GM19099 (cell line): ENCODE results near the gene PDZRN3.

Experiments used
- POLR2A ChIP-seq: IDR thresholded peaks from 3 replicates; pipeline ENCODE4 v1.6.1; 2011; ENCODE audit warnings: low read depth; ENCODE audit not compliant: insufficient read length; ENCODE audit errors: extremely low read depth

The PDZRN3 gene

DNA sequence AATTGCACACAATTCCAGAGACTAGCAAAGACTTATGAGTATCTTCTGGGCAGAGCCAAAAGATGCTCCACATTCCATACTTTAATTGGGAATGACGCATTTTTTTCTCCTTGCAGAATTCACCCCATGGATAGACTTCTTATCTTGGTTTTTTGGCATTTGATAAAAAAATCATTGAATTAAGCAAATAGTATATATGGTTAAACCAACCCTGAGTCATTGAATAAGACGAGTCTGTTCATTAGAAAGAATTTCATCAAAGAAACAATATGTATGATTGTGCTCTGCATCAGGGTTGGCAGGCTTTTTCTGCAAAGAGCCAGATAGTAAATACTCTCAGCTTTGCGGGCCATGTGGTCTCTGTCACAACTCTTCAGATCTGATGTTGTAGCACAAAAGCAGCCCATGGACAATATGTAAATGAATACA lies 9.2 kb upstream of the PDZRN3 start:
- no peak for TF ChIP-seq POLR2A

GRCh38 chr3:73633453-73633852 lies 8.7 kb upstream of the PDZRN3 start:
- TF ChIP-seq POLR2A, result no peak

GRCh38 chr3:73626106-73626505 lies 1.4 kb upstream of the PDZRN3 start:
- TF ChIP-seq POLR2A, result no peak

- no peak for TF ChIP-seq POLR2A
Measured at GRCh38 chr3:73624017-73624820, 522 bp downstream of the PDZRN3 start.

GRCh38 chr3:73623346-73623745 lies 1.4 kb downstream of the PDZRN3 start:
- no peak for TF ChIP-seq POLR2A

GRCh38 chr3:73622091-73622805 lies 2.5 kb downstream of the PDZRN3 start:
- TF ChIP-seq POLR2A, result no peak

GRCh38 chr3:73621388-73621787 lies 3.4 kb downstream of the PDZRN3 start:
- no peak for TF ChIP-seq POLR2A

DNA sequence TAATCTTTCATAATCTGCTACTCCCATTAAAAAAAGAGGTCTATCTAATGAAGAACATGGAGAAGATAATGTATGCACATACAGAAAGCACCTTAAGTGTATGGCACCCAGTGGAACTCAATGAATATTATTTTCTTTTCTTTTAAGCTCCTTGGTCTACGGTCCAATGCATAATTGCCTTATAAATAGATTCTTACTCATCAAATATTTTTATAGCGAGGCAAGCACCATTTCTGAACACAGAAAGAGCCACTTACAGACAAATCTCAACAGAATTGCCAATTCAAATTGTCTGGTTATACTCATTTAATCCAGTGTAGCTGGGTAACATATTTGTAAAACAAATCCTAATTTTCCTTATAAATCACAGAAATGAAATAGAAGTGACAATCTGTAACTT lies 6.3 kb downstream of the PDZRN3 start:
- no peak for TF ChIP-seq POLR2A

DNA sequence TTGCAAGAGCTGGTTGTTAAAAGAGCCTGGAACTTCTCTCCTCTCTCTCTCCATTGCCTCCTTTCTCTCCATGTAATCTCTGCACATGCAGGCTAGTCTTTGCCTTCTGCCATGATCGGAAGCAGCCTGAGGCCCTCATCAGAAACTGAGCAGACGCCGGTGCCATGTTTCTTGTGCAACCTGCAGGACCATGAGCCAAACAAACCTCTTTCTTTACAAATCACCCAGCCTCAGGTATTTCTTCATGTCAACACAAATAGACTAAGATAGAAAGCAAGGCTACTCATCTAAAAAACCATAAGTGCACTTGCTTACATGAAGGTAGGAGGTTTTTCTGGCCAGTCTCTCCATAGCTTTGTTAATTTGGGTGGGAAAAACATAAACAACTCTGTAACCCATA lies 8.7 kb downstream of the PDZRN3 start:
- no peak for TF ChIP-seq POLR2A

DNA sequence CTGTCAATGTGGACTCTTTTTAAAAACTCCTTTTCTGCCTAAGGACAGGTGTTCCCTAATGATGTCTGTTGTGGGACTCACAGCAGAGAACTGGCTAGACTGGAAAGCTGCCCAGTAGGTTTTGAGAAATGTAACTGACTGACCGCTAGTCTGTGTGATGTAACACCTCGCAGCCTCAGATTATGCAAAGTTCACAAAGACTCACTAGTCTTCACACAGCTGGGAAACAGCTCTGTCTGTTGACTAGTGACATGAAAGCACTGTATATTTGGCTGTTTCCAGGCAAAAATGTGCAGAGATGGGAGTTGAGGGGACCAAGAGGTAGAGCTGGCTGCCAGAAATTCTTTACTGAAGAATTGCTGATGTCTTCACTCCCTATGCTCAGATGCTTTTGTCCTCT lies 10.3 kb downstream of the PDZRN3 start:
- TF ChIP-seq POLR2A, result no peak

- no peak for TF ChIP-seq POLR2A
Measured at GRCh38 chr3:73611176-73611575, 13.6 kb downstream of the PDZRN3 start.

DNA sequence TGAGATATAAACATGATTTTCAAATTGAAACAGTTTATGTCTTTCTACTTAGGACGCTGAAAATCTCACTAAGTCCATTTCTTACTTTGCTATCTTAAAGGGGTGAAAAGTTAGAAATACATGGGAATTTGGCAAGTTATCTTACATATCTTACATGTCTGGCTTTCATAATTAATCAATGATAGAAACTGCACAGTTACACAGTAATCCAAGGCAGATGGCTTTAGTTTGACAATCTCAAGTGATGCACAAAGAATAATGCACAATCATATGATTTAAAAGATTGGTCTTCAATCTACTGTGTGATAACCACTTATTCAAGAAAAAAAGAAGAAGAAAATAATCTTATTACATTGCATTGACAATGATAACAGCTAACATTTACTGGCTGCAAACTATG lies 14.2 kb downstream of the PDZRN3 start:
- TF ChIP-seq POLR2A, result no peak

GRCh38 chr3:73609655-73610054 lies 15.1 kb downstream of the PDZRN3 start:
- TF ChIP-seq POLR2A, result no peak

DNA sequence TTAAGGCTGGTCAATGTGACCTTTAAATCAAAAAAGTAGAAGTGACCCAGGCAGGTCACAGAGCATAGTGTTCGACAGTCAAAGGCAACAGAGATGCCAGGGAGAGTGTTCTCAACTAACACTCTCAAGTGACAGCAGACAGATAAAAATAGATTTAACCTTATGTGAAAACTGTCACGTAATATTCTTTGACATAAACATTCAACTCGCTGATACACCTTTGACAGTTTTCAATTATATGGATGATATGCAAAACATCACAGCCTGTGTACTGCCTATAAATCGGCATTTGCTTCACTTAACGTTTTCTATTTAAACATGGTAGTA lies 15.5 kb downstream of the PDZRN3 start:
- no peak for TF ChIP-seq POLR2A

DNA sequence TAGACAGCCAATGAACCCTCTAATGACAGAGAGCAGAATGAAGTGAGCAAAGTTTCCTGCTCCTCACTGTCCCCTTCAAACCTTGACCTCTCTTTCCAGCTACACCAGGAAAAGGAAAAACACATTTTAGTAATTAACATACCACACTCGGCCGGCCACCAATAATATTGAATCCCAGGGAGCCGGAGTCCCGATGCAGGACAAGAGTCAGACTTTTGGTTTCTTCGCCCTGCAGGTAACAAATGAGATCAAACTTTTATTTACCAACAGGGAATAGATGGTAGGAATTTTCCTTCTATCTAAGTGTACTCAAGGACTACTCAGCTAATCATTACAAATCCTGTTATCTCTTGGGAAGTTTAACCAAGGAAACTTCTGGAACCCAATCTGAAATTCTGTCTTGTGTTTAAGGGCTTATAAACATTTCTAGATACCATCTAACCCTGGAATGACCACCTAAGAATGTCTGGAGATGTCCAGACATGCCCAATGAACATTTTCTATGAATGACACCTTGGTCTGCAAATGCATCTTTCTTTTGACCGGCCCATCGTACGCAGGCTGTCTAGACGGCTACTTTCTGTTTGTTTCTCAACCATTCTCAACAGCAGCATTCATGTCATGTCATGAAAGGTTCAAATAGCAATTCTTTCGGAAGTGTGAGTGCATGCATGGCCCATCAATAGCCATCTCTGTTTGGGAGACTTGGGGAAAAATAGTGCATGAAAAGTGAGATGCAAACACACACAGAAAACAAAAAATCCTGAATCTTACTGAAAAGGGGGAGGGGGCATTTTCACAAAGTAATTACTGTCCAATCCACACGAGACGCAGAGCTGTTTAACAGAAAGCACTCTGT lies 16.1 kb downstream of the PDZRN3 start:
- TF ChIP-seq POLR2A, result no peak

GRCh38 chr3:73605861-73606260 lies 18.9 kb downstream of the PDZRN3 start:
- no peak for TF ChIP-seq POLR2A

DNA sequence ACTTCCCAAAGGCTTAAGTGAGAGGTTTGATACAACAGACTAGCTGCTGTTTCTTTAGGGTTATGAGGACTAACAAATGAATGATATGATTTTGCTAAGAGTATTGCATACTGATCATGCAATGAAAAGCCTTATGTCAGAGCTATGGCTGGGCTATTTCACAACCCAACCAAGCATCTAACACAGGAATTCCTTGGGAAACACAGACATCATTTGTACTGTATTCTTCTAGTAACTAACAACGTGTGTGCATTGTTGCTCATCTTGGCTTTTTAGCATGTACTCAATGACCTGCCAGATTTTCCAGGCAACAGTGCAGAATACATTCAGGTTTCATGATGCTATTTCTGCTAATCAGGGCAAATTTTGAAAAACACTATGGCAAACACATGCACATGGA lies 19.3 kb downstream of the PDZRN3 start:
- TF ChIP-seq POLR2A, result no peak
